ENCODE results near the gene GOLGA5.

GOLGA5 gene

GRCh38 chr14:92787554-92787953, 6.6 kb upstream of the GOLGA5 start:
- H3K36me3 Mint-ChIP-seq (ENCODE audit: low read depth) = peaks cover 3% of the 10 kb centered on the region

GRCh38 chr14:92789457-92790089, 4.5 kb upstream of the GOLGA5 start:
- peaks cover 27% of the 10 kb centered on the region for H3K9me3 Mint-ChIP-seq
- peaks cover 3% of the 10 kb centered on the region for H3K27me3 Mint-ChIP-seq (ENCODE audit: low read depth)
- no peak for DNase-seq (ENCODE audit: low spot score)
- H3K4me1 Mint-ChIP-seq (ENCODE audit: low read depth) = peaks cover 5% of the 10 kb centered on the region
- no peak overlapping the region for H3K4me3 Mint-ChIP-seq
- no peak overlapping the region for H3K27ac Mint-ChIP-seq
- H3K36me3 Mint-ChIP-seq (ENCODE audit: low read depth) = peaks cover 6% of the 10 kb centered on the region

More at GRCh38 chr14:92787554-92787953, 6.6 kb upstream of the GOLGA5 start:
- peaks cover 5% of the 10 kb centered on the region for H3K27me3 Mint-ChIP-seq (ENCODE audit: low read depth)
- no peak overlapping the region for H3K27ac Mint-ChIP-seq
- H3K9me3 Mint-ChIP-seq = peaks cover 22% of the 10 kb centered on the region
- H3K4me3 Mint-ChIP-seq = no peak overlapping the region
- no peaks in the 10 kb centered on the region for H3K4me1 Mint-ChIP-seq (ENCODE audit: low read depth)
- no peak for DNase-seq (ENCODE audit: low spot score)

- Mint-ChIP-seq H3K27ac (no peak overlapping the region), H3K36me3 (ENCODE audit: low read depth) (peaks cover 16% of the 10 kb centered on the region), H3K27me3 (ENCODE audit: low read depth) (peaks cover 3% of the 10 kb centered on the region), H3K4me3 (no peak overlapping the region), H3K9me3 (peaks cover 27% of the 10 kb centered on the region), H3K4me1 (ENCODE audit: low read depth) (peaks cover 21% of the 10 kb centered on the region)
- no peak for DNase-seq (ENCODE audit: low spot score)
These were observed 1.2 kb upstream of the GOLGA5 start for GRCh38 chr14:92792885-92793284.

GRCh38 chr14:92794547-92794941, 439 bp downstream of the GOLGA5 start:
- DNase-seq (ENCODE audit: low spot score) = peak; percentile 14
- peak overlapping the region; percentile 99 for H3K4me3 Mint-ChIP-seq
- peaks cover 23% of the 10 kb centered on the region for H3K36me3 Mint-ChIP-seq (ENCODE audit: low read depth)
- H3K27ac Mint-ChIP-seq = peak overlapping the region; percentile 96
- peaks cover 3% of the 10 kb centered on the region for H3K27me3 Mint-ChIP-seq (ENCODE audit: low read depth)
- H3K9me3 Mint-ChIP-seq = peaks cover 17% of the 10 kb centered on the region
- H3K4me1 Mint-ChIP-seq (ENCODE audit: low read depth) = peaks cover 21% of the 10 kb centered on the region

- Mint-ChIP-seq H3K27ac (peak overlapping the region; percentile 96), H3K27me3 (ENCODE audit: low read depth) (peaks cover 3% of the 10 kb centered on the region), H3K4me3 (peak overlapping the region; percentile 99), H3K4me1 (ENCODE audit: low read depth) (peaks cover 22% of the 10 kb centered on the region), H3K9me3 (peaks cover 13% of the 10 kb centered on the region), H3K36me3 (ENCODE audit: low read depth) (peaks cover 27% of the 10 kb centered on the region)
- DNase-seq (ENCODE audit: low spot score) = no peak
These were observed 856 bp downstream of the GOLGA5 start for GRCh38 chr14:92794961-92795360.

GRCh38 chr14:92797935-92798653, 4.0 kb downstream of the GOLGA5 start:
- DNase-seq (ENCODE audit: low spot score) = no peak
- Mint-ChIP-seq H3K9me3 (peaks cover 5% of the 10 kb centered on the region), H3K27me3 (ENCODE audit: low read depth) (no peaks in the 10 kb centered on the region), H3K27ac (no peak overlapping the region), H3K36me3 (ENCODE audit: low read depth) (peaks cover 37% of the 10 kb centered on the region), H3K4me1 (ENCODE audit: low read depth) (peaks cover 42% of the 10 kb centered on the region), H3K4me3 (no peak overlapping the region)

- H3K36me3 Mint-ChIP-seq (ENCODE audit: low read depth) = peaks cover 40% of the 10 kb centered on the region
- H3K4me3 Mint-ChIP-seq = no peak overlapping the region
- peaks cover 37% of the 10 kb centered on the region for H3K4me1 Mint-ChIP-seq (ENCODE audit: low read depth)
- no peak for DNase-seq (ENCODE audit: low spot score)
- no peaks in the 10 kb centered on the region for H3K27me3 Mint-ChIP-seq (ENCODE audit: low read depth)
- no peak overlapping the region for H3K27ac Mint-ChIP-seq
- H3K9me3 Mint-ChIP-seq = peaks cover under 1% of the 10 kb centered on the region
These were observed 4.7 kb downstream of the GOLGA5 start for GRCh38 chr14:92798811-92799210.

GRCh38 chr14:92800012-92800411, 5.9 kb downstream of the GOLGA5 start:
- Mint-ChIP-seq H3K36me3 (ENCODE audit: low read depth) (peaks cover 43% of the 10 kb centered on the region), H3K27ac (no peak overlapping the region), H3K9me3 (no peaks in the 10 kb centered on the region), H3K4me3 (peak overlapping the region; percentile 35), H3K27me3 (ENCODE audit: low read depth) (no peaks in the 10 kb centered on the region), H3K4me1 (ENCODE audit: low read depth) (peaks cover 36% of the 10 kb centered on the region)
- DNase-seq (ENCODE audit: low spot score) = no peak

- Mint-ChIP-seq H3K4me3 (peak overlapping the region; percentile 11), H3K27me3 (ENCODE audit: low read depth) (no peaks in the 10 kb centered on the region), H3K27ac (no peak overlapping the region), H3K36me3 (ENCODE audit: low read depth) (peaks cover 45% of the 10 kb centered on the region), H3K4me1 (ENCODE audit: low read depth) (peaks cover 31% of the 10 kb centered on the region), H3K9me3 (no peaks in the 10 kb centered on the region)
- DNase-seq (ENCODE audit: low spot score) = no peak
These were observed 6.4 kb downstream of the GOLGA5 start for GRCh38 chr14:92800525-92800924.

- H3K36me3 Mint-ChIP-seq (ENCODE audit: low read depth) = peaks cover 51% of the 10 kb centered on the region
- DNase-seq (ENCODE audit: low spot score) = no peak
- peaks cover 22% of the 10 kb centered on the region for H3K4me1 Mint-ChIP-seq (ENCODE audit: low read depth)
- no peaks in the 10 kb centered on the region for H3K27me3 Mint-ChIP-seq (ENCODE audit: low read depth)
- no peaks in the 10 kb centered on the region for H3K9me3 Mint-ChIP-seq
- H3K27ac Mint-ChIP-seq = no peak overlapping the region
- peak overlapping the region; percentile 5 for H3K4me3 Mint-ChIP-seq
These were observed 7.8 kb downstream of the GOLGA5 start for GRCh38 chr14:92801917-92802316.

- Mint-ChIP-seq H3K27me3 (ENCODE audit: low read depth) (no peaks in the 10 kb centered on the region), H3K36me3 (ENCODE audit: low read depth) (peaks cover 50% of the 10 kb centered on the region), H3K9me3 (no peaks in the 10 kb centered on the region), H3K27ac (no peak overlapping the region), H3K4me3 (no peak overlapping the region), H3K4me1 (ENCODE audit: low read depth) (peaks cover 22% of the 10 kb centered on the region)
- DNase-seq (ENCODE audit: low spot score) = no peak
These were observed 8.6 kb downstream of the GOLGA5 start for GRCh38 chr14:92802678-92803077.

- no peak for DNase-seq (ENCODE audit: low spot score)
- H3K27ac Mint-ChIP-seq = no peak overlapping the region
- H3K9me3 Mint-ChIP-seq = no peaks in the 10 kb centered on the region
- H3K4me3 Mint-ChIP-seq = no peak overlapping the region
- peaks cover 27% of the 10 kb centered on the region for H3K36me3 Mint-ChIP-seq (ENCODE audit: low read depth)
- no peaks in the 10 kb centered on the region for H3K4me1 Mint-ChIP-seq (ENCODE audit: low read depth)
- no peaks in the 10 kb centered on the region for H3K27me3 Mint-ChIP-seq (ENCODE audit: low read depth)
These were observed 19.1 kb downstream of the GOLGA5 start for GRCh38 chr14:92813201-92813600.

- H3K4me1 Mint-ChIP-seq (ENCODE audit: low read depth) = no peaks in the 10 kb centered on the region
- H3K27ac Mint-ChIP-seq = no peak overlapping the region
- no peak overlapping the region for H3K4me3 Mint-ChIP-seq
- H3K27me3 Mint-ChIP-seq (ENCODE audit: low read depth) = no peaks in the 10 kb centered on the region
- DNase-seq (ENCODE audit: low spot score) = no peak
- H3K9me3 Mint-ChIP-seq = no peaks in the 10 kb centered on the region
- peaks cover 44% of the 10 kb centered on the region for H3K36me3 Mint-ChIP-seq (ENCODE audit: low read depth)
These were observed 25.0 kb downstream of the GOLGA5 start for GRCh38 chr14:92819011-92819597.

Measured in T-helper 2 cell treated with Interferon-gamma antibody and Interleukin-4, amounts not matched to agents 5 μg/mL and 100 μg/mL, for 36 hours (primary cell).